CD1c-positive myeloid dendritic cell (primary cell): ENCODE measurements around the gene OR6N2.

Experiments
- DNase-seq: peaks from one replicate; pipeline ENCODE4 v3.0.0-alpha.2; 2016; ENCODE audit errors: extremely low spot score

The OR6N2 gene

DNA sequence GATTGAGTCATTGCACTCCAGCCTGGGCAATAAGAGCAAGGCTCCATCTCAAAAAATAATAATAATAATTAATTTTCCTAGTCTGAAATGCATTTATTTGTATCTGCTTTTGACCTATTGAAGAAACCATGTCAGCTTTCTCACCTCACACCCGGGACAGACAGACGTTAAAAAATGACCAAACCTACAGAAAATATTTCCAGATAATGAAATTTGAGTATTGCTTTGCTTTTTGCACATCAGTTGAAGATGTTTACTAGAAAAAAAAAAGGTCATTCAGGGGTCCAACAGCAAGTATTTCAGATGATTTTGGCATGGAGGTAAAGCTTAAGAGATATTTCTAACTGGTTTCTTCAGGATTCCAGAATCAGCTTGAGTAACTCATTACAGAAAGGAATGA lies 26.6 kb downstream of the OR6N2 start, which contains the start of gene OR6K6:
Gene OR6K6, plus strand, starts transcription at position 301 of the 400 bp plus-strand sequence. CDS start 168 bp downstream, outside the sequence.
- DNase-seq = no peak

- DNase-seq = no peak
These were observed 28.8 kb downstream of the OR6N2 start for GRCh38 chr1:158752155-158752712.

GRCh38 chr1:158735848-158736247 lies 45.2 kb downstream of the OR6N2 start:
- DNase-seq = no peak

DNA sequence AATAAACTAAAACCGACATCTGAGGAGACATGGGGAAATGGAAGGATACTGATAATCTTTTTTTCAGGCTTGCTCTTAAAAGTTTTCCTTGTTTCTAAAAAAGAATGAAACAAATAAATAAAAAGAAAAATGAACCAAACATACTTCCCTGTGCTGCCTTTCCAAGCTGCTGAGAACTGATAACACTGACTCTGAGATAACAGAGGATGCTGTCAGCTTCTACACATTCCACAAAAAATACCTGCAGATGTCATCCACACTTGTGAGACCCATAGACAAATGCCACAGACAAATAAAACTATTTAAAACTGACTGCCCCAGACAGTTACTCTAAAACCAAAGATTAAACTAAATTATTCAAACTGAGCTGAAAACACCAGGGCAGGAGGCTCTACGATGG lies 48.5 kb downstream of the OR6N2 start:
- DNase-seq = no peak

GRCh38 chr1:158731707-158732106 lies 49.3 kb downstream of the OR6N2 start:
- DNase-seq = no peak

- no peak for DNase-seq
These were observed 50.6 kb downstream of the OR6N2 start for GRCh38 chr1:158730453-158730852.

DNA sequence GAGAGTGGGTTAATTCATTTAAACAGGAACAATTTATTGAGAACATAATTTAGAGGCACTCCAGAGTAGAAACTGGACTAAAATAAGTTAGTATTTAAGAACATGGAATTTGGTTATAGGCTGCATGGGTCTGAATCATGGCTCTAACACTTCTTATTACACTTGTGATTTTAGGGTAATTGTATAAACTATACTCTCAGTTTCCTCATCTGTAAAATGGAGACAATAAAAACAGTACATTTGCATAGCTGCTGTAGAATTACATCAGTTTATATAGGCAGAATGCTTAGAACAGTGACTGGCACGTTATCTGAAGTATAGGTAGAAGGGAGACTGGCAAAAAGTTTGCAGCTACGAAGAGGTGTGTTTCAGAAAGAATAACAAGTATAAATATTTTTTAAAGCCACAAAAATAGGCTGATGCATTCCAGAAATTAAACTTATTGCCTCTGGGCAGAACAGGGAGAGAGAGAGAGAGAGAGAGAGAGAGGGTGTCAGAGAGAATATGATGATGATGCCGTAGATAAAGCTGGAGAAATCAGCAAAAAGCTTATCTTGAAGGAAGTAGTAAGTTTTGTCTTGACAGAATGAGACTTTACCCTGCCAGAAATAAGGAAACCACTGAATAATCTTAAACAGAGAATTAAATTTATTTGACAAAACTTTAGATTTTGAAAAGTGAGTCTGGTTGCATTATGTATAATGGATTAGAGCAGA lies 52.3 kb downstream of the OR6N2 start:
- DNase-seq = no peak

DNA sequence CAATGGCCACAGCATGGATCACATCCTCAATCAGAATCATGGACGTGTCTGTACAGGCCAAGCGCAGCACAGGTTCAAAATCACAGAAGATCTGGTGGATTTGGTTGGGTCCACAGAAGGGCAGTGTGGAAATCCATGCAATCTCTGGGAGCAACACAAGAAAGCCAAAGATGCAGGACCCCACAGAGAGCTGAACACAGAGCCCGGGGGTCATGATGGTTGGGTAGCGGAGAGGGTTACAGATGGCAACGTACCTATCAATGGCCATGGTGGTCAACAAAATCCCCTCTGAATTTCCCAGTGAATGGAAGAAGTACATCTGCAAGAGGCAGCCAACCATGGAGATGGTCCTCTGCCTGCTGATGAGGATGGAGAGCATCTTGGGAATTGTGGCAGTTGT lies 56.6 kb downstream of the OR6N2 start:
- no peak for DNase-seq
